NCI-H345 treated with DMSO at 0.1 percent for 48 hours (cell line): ENCODE data around the gene ODAD3.
"Not testable (repeated sequence)": the region's sequence is repeated elsewhere in the genome, so short reads cannot be mapped to it uniquely, and the experiment has no call there.

Experiments used
- DNase-seq: peaks from one replicate; lab custom pipeline; 2025; ENCODE audit not compliant: unreplicated experiment; lab: John Stamatoyannopoulos, UW

The ODAD3 gene

DNA sequence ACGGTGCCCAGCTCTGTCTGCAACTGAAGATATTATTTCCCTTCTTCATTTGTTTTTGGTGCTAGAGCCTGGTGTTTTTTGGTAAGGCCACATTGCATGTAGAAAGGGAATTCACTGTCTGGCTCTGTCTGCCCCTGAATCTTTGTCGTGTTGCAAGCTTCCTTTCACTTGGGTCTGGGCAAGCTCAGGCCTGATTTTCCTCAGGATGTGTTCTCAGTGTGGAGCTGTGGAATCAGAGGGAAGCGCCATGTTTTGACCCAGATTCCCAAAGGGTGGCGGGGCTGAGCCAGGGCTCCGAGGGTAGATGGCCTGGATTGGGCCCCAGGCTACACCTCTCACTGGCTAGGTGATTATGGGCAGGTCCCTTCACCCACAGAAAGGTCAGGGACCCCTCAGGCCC, 9.1 kb upstream of the ODAD3 start:
- DNase-seq = no peak

DNA sequence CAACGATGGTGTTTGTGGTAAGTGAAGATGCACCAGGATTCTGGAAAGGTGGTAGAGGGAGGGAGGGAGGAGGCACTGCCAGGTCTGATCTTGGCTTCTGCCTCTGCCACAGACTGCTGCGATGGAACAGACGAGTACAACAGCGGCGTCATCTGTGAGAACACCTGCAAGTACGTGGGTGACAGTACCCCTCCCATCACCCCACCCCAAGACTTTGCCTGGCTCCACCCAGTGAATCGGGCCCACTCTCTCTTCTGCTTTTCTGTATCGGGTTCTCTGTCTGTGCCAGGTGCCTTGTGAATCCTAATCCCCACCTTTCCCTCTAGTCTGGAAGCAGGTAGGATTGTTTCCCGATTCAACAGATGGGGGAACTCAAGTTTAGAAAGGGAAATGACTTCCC, 3.0 kb upstream of the ODAD3 start:
- DNase-seq = no peak

DNA sequence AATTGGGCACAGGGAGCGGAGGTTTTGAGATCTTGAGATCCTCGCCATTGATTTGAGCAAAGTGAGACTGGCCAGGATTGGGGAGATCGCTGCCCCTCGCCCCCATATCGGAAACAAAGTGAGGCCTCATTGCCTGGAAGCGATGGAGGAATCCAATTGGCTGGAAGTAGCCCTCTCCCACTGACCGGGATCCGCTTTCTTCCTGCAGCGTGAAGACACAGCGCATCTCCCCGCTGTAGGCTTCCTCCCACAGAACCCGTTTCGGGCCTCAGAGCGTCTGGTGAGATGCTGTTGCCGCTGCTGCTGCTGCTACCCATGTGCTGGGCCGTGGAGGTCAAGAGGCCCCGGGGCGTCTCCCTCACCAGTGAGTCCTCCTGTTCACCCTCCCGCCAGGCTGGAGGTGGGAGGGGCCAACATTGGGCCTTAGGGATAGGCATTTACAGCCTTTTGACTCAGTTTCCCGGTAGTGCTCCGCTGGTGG, 952 bp upstream of the ODAD3 start:
- DNase-seq = no peak

DNA sequence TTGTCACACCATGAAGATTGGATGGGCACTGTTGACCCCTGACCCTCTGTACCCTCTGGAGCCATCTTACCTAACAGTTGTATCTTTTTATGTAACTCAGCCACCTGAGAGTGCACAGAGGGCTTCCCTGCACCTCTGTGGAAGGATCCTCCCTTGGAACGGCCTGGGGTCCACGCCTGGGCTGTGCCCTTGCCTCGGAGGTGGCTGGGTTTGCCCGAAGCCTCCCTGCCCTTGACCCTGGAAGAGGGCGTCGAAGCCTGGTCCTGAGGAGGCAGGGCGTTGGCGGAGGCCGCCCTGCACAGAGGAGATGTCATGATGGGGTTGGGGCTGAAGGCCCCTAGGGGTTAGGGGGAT, 241 bp downstream of the ODAD3 start:
- no peak for DNase-seq

DNA sequence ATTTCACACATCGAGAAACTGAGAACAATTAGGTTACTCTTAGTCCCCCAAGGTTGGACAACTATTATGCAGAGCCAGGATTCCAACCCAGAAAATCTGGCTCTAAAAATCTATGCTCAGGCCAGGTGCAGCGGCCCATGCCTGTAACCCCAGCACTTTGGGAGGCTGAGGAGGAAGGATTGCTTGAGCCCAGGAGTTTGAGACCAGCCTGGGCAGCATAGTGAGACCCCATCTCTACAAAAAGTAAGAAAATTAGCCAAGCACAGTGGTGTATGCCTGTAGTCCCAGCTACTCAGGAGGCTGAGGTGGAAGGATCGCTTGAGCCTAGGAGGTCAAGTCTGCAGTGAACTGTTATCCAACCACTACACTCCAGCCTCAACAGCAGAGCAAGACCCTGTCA, 1.4 kb downstream of the ODAD3 start:
- DNase-seq = not testable (repeated sequence)

DNA sequence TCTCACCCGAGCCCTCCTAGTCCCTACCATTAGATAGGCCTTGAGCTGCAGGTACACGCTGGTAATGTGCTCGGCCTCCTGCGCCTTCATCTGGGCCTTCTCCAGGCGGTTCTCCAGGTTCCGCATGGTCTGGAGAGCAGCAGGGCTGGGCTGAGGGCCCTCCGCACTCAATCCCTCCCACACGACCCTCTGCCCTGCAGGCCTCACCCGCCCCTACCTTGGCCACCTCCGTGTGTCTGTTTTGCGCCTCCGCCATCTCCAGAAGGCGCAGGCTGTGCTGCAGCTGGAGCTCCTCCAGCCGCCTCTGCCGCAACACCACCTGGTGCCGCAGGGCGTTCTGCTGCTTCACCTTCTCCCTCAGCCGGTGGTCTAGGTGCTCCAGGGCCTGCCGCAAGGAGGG, 8.3 kb downstream of the ODAD3 start:
- no peak for DNase-seq

DNA sequence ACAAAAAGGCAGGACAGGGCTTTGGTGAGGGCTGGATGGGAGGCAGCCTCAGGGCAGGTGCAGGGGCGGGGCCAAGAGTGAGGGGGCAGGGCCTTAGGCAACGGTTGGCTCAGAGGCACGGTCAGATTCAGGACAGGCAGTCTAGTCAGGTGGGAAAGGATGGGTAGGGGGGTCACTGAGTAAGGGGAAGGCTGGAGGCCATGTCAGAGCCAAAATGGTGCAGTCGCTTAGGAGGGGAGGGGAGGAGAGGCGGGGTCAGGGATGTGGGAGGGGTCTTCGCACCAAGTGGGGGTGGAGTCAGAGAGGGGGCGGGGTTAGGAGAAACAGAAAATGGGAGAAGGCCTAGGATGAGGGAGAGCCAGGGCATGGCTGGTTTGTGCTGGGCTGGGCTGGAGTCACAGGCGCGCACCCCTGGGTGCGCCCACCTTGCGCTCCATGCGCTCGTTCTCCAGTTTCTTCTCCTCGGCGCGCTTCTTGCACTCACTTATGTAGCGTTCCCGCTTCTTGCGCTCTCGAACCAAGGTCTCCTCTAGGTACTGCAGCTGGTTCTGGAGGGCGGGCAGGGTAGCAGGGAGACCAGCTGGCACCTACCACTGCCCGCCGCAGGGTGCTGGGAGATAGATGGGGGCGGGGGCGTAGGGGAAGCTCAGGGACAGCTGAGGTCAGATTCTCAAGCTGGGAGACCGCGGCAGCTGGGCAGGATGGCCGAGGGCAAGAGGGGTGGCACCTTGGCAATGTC, 9.0 kb downstream of the ODAD3 start:
- no peak for DNase-seq

DNA sequence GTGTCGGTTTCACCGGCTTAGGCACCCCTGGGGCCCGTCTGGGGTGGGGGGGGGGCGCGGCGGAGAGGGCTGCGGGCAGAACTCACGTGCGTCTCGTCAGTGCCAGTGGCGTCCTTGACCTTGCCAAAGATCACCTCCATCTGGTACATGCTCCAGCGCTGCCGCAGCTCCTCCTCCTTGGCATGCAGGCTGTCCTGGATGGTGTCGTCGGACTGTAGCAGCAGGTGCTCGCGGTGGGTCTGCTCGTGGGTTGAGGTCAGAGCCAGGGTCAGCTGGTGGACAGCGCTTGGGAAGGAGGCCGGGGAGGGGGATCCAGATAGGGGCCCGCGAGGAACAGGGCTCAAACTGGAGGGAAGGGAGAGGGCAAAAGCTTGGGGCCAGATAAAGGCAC, 11.1 kb downstream of the ODAD3 start:
- DNase-seq = no peak

DNA sequence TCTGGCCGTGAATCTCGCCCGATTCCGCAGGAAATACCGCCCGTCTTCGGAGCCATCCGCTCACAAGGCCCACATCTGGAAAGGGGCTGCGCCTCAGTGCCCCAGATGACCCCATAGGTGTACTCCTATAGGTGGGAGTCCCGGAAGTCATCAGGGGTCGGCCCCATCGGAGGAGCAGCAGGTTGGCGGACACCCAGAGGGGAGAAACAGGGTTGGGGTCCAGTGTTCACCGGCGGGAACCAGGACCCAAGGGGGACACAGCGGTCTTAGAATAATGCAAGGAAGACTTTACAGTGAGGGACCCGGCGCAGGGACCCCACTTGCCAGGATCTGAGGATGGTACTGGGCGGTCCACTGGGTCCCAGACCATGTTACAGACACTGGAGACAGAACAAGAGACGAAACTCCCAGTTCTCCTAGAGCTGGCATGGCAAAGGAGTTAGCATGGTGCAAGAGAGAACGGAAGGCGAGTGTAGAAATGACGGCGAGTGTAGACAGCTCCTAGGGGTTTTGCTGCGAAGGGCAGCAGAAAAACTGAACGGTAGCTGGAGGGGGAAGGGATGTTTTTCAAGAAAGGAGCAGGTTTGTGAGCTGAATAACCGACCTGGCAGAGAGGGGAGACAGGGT, 11.6 kb downstream of the ODAD3 start:
- no peak for DNase-seq

DNA sequence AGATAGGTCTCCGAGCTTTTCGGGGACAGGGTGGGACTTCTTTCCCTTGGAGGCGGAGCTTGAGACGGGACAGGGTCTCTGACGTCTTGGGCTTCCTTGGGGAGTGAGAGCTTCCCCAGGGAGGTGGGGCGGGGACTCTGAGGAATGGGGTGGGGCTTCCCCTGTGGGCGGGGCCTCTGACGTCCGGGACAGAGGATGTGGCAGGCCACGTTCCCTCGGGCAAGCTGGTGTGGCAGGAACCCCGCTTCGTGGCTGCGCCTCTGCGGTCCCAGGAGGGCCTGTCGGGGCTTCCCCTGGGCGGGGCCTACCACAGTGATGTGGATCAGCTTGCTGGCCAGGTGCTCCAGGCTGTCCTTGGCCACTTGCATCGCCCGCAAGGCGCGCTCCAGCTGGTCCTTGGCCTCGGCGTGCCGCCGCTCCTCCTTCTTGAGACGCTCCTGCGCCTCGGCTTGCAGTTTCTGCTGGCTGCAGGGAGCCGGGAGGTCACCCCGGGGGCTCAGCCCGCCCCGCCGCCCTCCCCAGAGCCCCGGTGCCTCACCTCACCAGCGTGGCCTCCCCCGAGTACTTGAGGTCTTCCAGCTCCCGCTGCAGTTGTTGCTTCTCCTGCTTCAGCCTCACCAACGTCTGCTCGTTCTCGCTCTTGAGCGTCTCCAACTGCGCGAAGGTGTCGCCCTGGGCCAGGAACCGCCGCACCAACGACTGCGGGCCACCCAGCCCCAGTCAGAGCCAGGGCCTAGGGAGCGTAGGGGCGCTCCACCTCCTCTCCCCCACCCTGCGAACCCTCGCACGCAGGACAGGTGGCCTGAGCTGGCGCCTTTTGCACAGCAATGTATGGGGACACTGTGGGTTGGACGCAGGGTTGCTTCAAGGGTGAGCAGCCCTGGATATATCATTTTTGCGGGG, 12.5 kb downstream of the ODAD3 start:
- DNase-seq = no peak

DNA sequence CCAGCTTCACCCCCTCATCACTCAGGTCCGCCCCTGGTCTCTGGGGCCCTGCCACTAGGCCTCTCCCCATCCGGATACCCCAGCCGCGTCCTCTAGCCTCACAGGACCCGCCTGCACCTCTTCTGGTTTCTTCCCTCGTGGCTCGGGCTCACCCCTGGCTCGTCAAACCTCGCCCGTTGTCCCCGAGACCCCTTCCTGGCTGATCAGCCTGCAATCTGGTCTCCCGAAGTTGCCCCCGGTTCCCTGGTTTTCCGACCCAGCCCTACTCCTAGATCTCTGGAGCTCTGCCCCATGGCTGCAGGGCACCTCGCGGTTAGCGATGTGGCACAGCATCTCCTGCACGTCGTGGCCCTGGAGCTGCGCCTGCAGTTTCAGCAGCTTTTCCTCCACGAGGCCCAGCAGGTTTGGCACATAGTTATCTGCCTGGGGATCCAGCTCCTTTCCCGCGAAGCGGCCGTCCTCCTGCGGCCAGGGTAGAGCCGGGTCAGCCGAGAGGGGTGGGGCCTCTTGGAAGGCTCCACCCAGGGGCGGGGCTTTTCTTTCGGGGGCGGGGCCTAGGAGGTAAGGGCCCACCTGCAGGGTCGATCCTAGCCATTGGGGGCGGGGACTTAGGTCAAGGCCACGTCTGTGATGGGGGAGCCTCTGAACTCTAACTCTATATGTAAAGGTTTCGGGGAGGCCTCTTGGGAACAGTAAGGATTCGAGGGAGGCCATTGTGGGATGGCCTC, 13.4 kb downstream of the ODAD3 start:
- DNase-seq = no peak

DNA sequence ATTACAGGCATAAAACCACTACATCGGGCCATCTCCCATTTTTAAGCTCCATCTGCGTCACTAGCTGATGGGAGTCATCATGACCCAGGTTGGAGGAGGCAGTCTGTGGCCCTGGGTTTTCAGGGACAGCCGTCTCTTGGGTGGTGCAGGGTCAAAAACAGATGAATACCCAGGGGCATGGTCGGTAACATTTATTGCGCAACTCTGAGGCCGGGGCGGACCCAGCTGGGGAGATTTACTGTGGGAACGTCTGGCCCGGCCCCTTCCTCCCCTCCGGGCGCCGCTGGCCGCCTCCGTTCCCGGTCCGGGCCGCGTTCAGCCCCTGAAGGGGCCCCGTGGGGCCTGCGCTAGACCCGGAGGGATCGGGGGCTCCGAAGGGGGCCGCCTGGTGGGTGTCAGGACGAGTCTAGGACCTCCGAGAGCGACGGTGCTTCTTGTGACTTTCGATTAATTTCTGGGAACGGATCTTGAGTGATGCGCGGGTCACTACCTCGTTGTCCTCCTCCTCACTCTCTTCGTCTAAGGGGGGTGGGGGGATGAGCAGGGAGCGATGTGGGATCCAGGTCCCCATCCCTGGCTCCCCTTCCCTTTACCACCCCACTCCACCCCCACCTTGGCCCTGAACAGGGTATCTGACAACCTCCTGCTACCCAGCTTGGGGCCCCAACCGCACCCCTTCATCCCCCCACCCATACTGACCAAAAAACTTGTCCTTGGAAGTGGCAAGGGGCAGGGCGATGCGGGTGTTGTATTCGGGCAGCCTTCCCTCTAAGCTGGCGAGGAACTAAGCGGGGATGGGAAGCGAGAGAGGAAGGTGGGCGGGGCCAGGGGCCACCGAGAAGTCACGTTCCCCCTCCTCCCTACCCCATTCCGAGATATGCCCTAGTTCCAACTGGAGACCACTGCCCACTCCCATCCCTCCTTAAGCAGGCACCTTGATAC, 14.2 kb downstream of the ODAD3 start:
- no peak for DNase-seq

DNA sequence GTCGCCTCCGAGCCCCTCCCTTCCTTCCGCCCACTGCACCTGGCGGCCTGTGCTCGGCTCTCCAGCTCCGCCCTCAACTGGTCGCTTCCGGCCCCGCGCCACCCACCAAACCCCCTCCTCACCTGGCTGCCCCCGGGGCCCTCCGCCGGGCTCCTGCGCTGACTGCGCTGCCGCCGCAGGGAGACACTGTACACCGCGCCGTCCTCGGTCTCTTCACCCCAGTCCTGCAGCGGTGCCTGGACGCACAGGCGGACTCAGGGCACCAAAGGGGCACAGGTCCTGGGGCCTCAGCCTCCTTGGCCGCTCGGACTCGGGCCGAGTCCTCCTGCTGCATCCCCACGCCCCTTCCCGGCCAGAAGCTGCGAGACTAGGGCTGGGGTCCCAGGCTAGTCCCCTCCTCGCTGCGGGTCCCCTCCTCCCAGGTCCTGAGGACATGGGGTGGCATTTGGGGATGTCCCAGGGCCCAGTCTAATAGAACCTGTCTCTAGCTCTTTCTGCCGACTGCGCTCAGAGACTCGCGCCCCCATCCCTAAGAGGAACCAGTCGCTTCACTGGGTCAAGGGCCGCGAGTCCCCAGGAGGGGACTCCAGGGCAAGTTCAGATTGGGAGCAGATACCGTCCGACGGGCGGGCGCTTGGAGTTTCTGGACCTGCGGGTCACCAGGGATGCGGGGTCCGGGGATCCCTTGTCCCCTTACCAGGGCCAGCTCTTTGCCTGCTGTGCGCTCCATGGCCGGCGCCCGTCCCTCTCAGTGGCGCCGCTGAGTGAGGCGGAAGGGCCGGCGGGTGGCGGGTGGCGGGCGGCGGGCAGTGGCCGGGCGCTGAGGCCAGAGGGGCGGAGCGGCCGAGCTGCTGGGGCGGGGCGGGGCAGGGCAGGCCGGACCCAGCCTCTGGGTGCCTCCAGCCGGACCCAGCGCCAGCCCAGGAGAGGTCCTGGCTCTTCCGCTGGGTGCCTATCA, 16.1 kb downstream of the ODAD3 start, which contains the start of gene RGL3:
Gene RGL3 (minus strand): TSS at position 766 of the 958 bp plus-strand sequence. CDS start 36 bp downstream, at position 730.
- DNase-seq = no peak

DNA sequence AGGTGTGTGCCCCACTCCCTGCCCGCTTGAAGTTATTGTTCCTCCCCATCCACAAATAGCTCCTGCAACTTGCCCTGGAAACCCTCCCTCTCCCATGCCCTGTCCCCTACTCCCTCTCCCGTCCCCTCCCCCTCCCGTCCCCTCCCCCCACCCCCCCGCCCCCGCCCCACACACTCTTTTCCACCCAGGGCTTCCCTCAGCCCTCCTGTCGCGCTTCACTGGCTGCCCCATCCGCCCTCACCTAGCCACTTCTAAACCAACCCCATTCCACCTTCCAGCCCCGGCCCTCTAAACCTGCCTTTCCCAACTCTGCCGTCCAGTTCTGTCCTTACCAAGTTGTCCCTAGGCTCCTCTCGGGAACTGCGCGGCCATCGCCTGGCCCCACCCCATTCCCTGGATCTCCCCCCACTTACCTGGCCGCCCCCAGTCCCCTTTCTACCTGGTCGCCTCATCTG, 16.8 kb downstream of the ODAD3 start:
- DNase-seq = no peak

DNA sequence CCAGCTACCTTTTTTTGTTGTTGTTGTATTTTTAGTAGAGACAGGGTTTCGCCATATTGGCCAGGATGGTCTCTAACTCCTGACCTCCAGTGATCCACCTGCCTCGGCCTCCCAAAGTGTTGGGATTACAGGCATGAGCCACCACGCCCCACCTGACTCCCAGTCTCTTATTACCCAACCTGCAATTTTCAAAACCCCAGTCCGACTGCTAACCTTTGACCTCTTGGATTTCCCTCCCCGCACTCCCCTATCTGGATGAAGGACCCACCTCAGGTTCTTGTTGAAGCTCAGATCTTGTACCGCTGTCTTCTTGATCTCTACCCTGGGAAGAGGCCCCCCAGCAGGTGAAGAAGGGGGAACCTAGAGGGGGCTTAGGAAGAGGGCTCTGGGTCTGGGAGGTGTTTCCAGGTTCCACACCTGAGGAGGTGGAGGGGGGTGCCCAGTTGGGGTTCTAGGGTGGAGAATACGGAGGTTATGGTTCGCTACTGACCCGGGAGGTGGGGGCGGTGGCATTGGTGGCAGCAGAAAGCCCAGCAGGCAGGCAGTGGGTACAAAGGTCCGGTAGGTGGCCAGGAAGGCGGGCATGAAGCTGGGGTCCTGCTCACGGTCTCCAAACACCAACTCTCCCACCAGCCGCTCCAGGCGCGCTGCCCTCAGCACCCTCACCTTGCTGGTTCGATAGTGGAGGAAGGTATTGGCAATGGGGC, 18.4 kb downstream of the ODAD3 start:
- no peak for DNase-seq

DNA sequence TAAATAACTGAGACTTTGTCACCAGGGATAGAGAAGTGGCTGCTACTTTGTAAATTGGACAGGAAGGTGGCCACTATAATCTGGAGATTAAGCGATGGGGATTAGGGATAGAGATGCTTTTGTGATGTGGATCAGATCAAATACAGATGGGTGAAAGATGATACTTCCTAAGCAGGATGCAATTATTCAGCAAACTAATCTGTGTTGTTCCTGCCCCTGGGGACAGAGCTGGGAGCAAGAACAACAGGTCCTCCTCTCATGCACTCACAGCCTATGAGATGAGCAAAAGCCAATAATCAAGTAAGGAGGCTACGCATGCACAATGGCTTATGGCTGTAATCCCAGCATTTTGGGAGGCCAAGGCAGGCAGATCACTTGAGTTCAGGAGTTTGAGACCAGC, 20.4 kb downstream of the ODAD3 start:
- DNase-seq = no peak

DNA sequence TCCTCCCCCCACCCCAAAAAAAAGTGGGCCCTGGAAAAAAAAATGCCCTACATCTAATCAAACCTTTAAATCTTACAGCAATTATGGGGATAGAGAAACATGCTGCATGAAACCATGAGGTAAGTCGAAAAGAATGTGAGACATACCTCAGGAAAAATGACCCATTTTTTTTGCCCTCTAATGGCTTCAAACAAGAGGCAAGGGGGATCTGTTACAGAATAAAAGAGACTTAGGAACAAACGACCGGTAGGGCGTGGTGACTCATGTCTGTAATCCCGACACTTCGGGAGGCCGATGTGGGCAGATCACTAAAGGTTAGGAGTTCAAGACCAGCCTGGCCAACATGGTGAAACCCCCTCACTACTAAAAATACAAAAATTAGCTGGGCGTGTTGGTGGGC, 24.2 kb downstream of the ODAD3 start:
- DNase-seq = no peak

DNA sequence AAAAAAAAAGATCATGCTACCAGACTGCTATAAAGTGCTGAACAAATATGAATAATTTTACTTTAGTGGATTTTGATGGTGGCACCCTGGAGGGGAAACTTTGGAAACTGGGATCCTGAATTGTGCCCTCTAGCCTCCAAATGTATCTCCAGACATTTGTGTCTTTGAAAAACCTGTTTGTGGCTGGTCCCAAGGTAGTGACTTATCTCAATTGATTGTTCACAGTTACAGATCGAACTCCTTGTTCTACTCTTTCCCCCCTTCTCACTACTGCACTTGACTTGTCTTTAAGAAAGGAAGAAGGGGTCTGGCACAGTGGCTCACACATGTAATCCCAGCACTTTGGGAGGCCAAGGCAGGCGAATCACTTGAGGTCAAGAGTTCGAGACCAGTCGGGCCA, 26.3 kb downstream of the ODAD3 start:
- DNase-seq = no peak
